Measurements from ENCODE around the gene MAPK1.

GRCh38 chr22:21837248-21837979 lies 30.0 kb downstream of the MAPK1 start:
- TF ChIP-seq CTCF (conservative IDR thresholded peaks at IDR 0.05 in 1 of 2, IDR thresholded peaks at IDR 0.05 in 1 of 2; ENCODE audit: low read depth in 1 of 2, low read length in 2 of 2), result no peak
- no peak for TF ChIP-seq EZH2 (IDR thresholded peaks at IDR 0.05; ENCODE audit: low read length, missing control alignments)

All from fibroblast of lung (primary cell).